ENCODE measurements around the gene RPS13. TPM values are rescaled to one million over a fixed set of nuclear protein-coding genes. Genes with fewer than 3 reads are reported as not detected.
"Not testable (repeated sequence)": the region's sequence is repeated elsewhere in the genome, so short reads cannot be mapped to it uniquely, and the experiment has no call there.

The RPS13 gene
- polyA plus RNA-seq (ENCODE audit: insufficient read length in 3 of 3), result 1,000 to 10,000 TPM; 1,105 to 1,361 (median 1,138) TPM
- long read RNA-seq, donor 1, transcript RPS13-202 (6 exons, 646 nt), result major isoform, 1,353 of 1,597 reads
- long read RNA-seq, donor 1, transcript RPS13-203 (5 exons, 664 nt), result minor isoform, 46 of 1,597 reads
- long read RNA-seq, donor 1, transcript RPS13-210 (3 exons, 568 nt), result minor isoform, 11 of 1,597 reads
- long read RNA-seq, donor 1, transcript RPS13-208 (3 exons, 746 nt), result minor isoform, 42 of 1,597 reads
- long read RNA-seq, donor 1, partial matches to known transcripts, result 94 of 1,597 reads
- long read RNA-seq, donor 1, other reads (novel, unspliced or antisense), result 34 of 1,597 reads
- long read RNA-seq, donor 2, transcript RPS13-207 (2 exons, 594 nt), result minor isoform, 11 of 1,773 reads
- long read RNA-seq, donor 2, transcript RPS13-202 (6 exons, 646 nt), result major isoform, 1,477 of 1,773 reads
- long read RNA-seq, donor 2, transcript RPS13-203 (5 exons, 664 nt), result minor isoform, 64 of 1,773 reads
- long read RNA-seq, donor 2, transcript RPS13-208 (3 exons, 746 nt), result minor isoform, 51 of 1,773 reads
- long read RNA-seq, donor 2, partial matches to known transcripts, result 112 of 1,773 reads
- long read RNA-seq, donor 2, other reads (novel, unspliced or antisense), result 40 of 1,773 reads
- long read RNA-seq, donor 3, transcript RPS13-207 (2 exons, 594 nt), result minor isoform, 19 of 1,834 reads
- long read RNA-seq, donor 3, transcript RPS13-203 (5 exons, 664 nt), result minor isoform, 83 of 1,834 reads
- long read RNA-seq, donor 3, transcript RPS13-208 (3 exons, 746 nt), result minor isoform, 100 of 1,834 reads
- long read RNA-seq, donor 3, transcript RPS13-202 (6 exons, 646 nt), result major isoform, 1,416 of 1,834 reads
- long read RNA-seq, donor 3, partial matches to known transcripts, result 152 of 1,834 reads
- long read RNA-seq, donor 3, other reads (novel, unspliced or antisense), result 53 of 1,834 reads
- long read RNA-seq, donor 4, transcript RPS13-203 (5 exons, 664 nt), result minor isoform, 115 of 2,215 reads
- long read RNA-seq, donor 4, transcript RPS13-207 (2 exons, 594 nt), result minor isoform, 23 of 2,215 reads
- long read RNA-seq, donor 4, transcript RPS13-208 (3 exons, 746 nt), result minor isoform, 103 of 2,215 reads
- long read RNA-seq, donor 4, transcript RPS13-202 (6 exons, 646 nt), result major isoform, 1,675 of 2,215 reads
- long read RNA-seq, donor 4, partial matches to known transcripts, result 207 of 2,215 reads
- long read RNA-seq, donor 4, other reads (novel, unspliced or antisense), result 59 of 2,215 reads
- long read RNA-seq, donor 5, transcript RPS13-207 (2 exons, 594 nt), result minor isoform, 6 of 1,223 reads
- long read RNA-seq, donor 5, transcript RPS13-203 (5 exons, 664 nt), result minor isoform, 40 of 1,223 reads
- long read RNA-seq, donor 5, transcript RPS13-202 (6 exons, 646 nt), result major isoform, 997 of 1,223 reads
- long read RNA-seq, donor 5, transcript RPS13-208 (3 exons, 746 nt), result minor isoform, 49 of 1,223 reads
- long read RNA-seq, donor 5, partial matches to known transcripts, result 96 of 1,223 reads
- long read RNA-seq, donor 5, other reads (novel, unspliced or antisense), result 28 of 1,223 reads
- long read RNA-seq, donor 6, transcript RPS13-203 (5 exons, 664 nt), result minor isoform, 83 of 1,286 reads
- long read RNA-seq, donor 6, transcript RPS13-208 (3 exons, 746 nt), result minor isoform, 76 of 1,286 reads
- long read RNA-seq, donor 6, transcript RPS13-207 (2 exons, 594 nt), result minor isoform, 17 of 1,286 reads
- long read RNA-seq, donor 6, transcript RPS13-202 (6 exons, 646 nt), result major isoform, 945 of 1,286 reads
- long read RNA-seq, donor 6, partial matches to known transcripts, result 116 of 1,286 reads
- long read RNA-seq, donor 6, other reads (novel, unspliced or antisense), result 34 of 1,286 reads
- long read RNA-seq, donor 7, transcript RPS13-207 (2 exons, 594 nt), result minor isoform, 39 of 2,204 reads
- long read RNA-seq, donor 7, transcript RPS13-203 (5 exons, 664 nt), result minor isoform, 108 of 2,204 reads
- long read RNA-seq, donor 7, transcript RPS13-202 (6 exons, 646 nt), result major isoform, 1,583 of 2,204 reads
- long read RNA-seq, donor 7, transcript RPS13-208 (3 exons, 746 nt), result minor isoform, 153 of 2,204 reads
- long read RNA-seq, donor 7, partial matches to known transcripts, result 233 of 2,204 reads
- long read RNA-seq, donor 7, other reads (novel, unspliced or antisense), result 70 of 2,204 reads
- long read RNA-seq, donor 8, transcript RPS13-203 (5 exons, 664 nt), result minor isoform, 43 of 879 reads
- long read RNA-seq, donor 8, transcript RPS13-207 (2 exons, 594 nt), result minor isoform, 6 of 879 reads
- long read RNA-seq, donor 8, transcript RPS13-202 (6 exons, 646 nt), result major isoform, 658 of 879 reads
- long read RNA-seq, donor 8, transcript RPS13-208 (3 exons, 746 nt), result minor isoform, 61 of 879 reads
- long read RNA-seq, donor 8, partial matches to known transcripts, result 85 of 879 reads
- long read RNA-seq, donor 8, other reads (novel, unspliced or antisense), result 19 of 879 reads
- long read RNA-seq, donor 9, transcript RPS13-203 (5 exons, 664 nt), result minor isoform, 124 of 2,110 reads
- long read RNA-seq, donor 9, transcript RPS13-208 (3 exons, 746 nt), result minor isoform, 107 of 2,110 reads
- long read RNA-seq, donor 9, transcript RPS13-202 (6 exons, 646 nt), result major isoform, 1,602 of 2,110 reads
- long read RNA-seq, donor 9, transcript RPS13-207 (2 exons, 594 nt), result minor isoform, 21 of 2,110 reads
- long read RNA-seq, donor 9, partial matches to known transcripts, result 186 of 2,110 reads
- long read RNA-seq, donor 9, other reads (novel, unspliced or antisense), result 46 of 2,110 reads
- long read RNA-seq, donor 10, transcript RPS13-208 (3 exons, 746 nt), result minor isoform, 84 of 1,577 reads
- long read RNA-seq, donor 10, transcript RPS13-207 (2 exons, 594 nt), result minor isoform, 13 of 1,577 reads
- long read RNA-seq, donor 10, transcript RPS13-203 (5 exons, 664 nt), result minor isoform, 62 of 1,577 reads
- long read RNA-seq, donor 10, transcript RPS13-202 (6 exons, 646 nt), result major isoform, 1,254 of 1,577 reads
- long read RNA-seq, donor 10, partial matches to known transcripts, result 97 of 1,577 reads
- long read RNA-seq, donor 10, other reads (novel, unspliced or antisense), result 50 of 1,577 reads
- long read RNA-seq, donor 11, transcript RPS13-207 (2 exons, 594 nt), result minor isoform, 19 of 1,335 reads
- long read RNA-seq, donor 11, transcript RPS13-208 (3 exons, 746 nt), result minor isoform, 84 of 1,335 reads
- long read RNA-seq, donor 11, transcript RPS13-202 (6 exons, 646 nt), result major isoform, 976 of 1,335 reads
- long read RNA-seq, donor 11, transcript RPS13-203 (5 exons, 664 nt), result minor isoform, 59 of 1,335 reads
- long read RNA-seq, donor 11, partial matches to known transcripts, result 145 of 1,335 reads
- long read RNA-seq, donor 11, other reads (novel, unspliced or antisense), result 38 of 1,335 reads
- long read RNA-seq, donor 12, transcript RPS13-203 (5 exons, 664 nt), result minor isoform, 100 of 2,065 reads
- long read RNA-seq, donor 12, transcript RPS13-208 (3 exons, 746 nt), result minor isoform, 75 of 2,065 reads
- long read RNA-seq, donor 12, transcript RPS13-207 (2 exons, 594 nt), result minor isoform, 19 of 2,065 reads
- long read RNA-seq, donor 12, transcript RPS13-202 (6 exons, 646 nt), result major isoform, 1,644 of 2,065 reads
- long read RNA-seq, donor 12, partial matches to known transcripts, result 140 of 2,065 reads
- long read RNA-seq, donor 12, other reads (novel, unspliced or antisense), result 64 of 2,065 reads
- long read RNA-seq, donor 13, transcript RPS13-203 (5 exons, 664 nt), result minor isoform, 40 of 1,258 reads
- long read RNA-seq, donor 13, transcript RPS13-202 (6 exons, 646 nt), result major isoform, 925 of 1,258 reads
- long read RNA-seq, donor 13, transcript RPS13-208 (3 exons, 746 nt), result minor isoform, 92 of 1,258 reads
- long read RNA-seq, donor 13, transcript RPS13-207 (2 exons, 594 nt), result minor isoform, 25 of 1,258 reads
- long read RNA-seq, donor 13, partial matches to known transcripts, result 135 of 1,258 reads
- long read RNA-seq, donor 13, other reads (novel, unspliced or antisense), result 28 of 1,258 reads
- long read RNA-seq, donor 14, result 0 reads
- long read RNA-seq, donor 15, transcript RPS13-203 (5 exons, 664 nt), result minor isoform, 110 of 2,217 reads
- long read RNA-seq, donor 15, transcript RPS13-207 (2 exons, 594 nt), result minor isoform, 25 of 2,217 reads
- long read RNA-seq, donor 15, transcript RPS13-208 (3 exons, 746 nt), result minor isoform, 103 of 2,217 reads
- long read RNA-seq, donor 15, transcript RPS13-202 (6 exons, 646 nt), result major isoform, 1,721 of 2,217 reads
- long read RNA-seq, donor 15, partial matches to known transcripts, result 169 of 2,217 reads
- long read RNA-seq, donor 15, other reads (novel, unspliced or antisense), result 61 of 2,217 reads
- long read RNA-seq, donor 16, transcript RPS13-202 (6 exons, 646 nt), result major isoform, 1,634 of 2,194 reads
- long read RNA-seq, donor 16, transcript RPS13-203 (5 exons, 664 nt), result minor isoform, 97 of 2,194 reads
- long read RNA-seq, donor 16, transcript RPS13-207 (2 exons, 594 nt), result minor isoform, 28 of 2,194 reads
- long read RNA-seq, donor 16, transcript RPS13-208 (3 exons, 746 nt), result minor isoform, 132 of 2,194 reads
- long read RNA-seq, donor 16, partial matches to known transcripts, result 219 of 2,194 reads
- long read RNA-seq, donor 16, other reads (novel, unspliced or antisense), result 62 of 2,194 reads

- DNase-seq, result peak; percentile 99
These were observed at the start of gene RPS13 for GRCh38 chr11:17077520-17078401. RPS13 (minus strand) TSS chr11:17077667; CDS start chr11:17077641, 26 bp downstream.

DNA sequence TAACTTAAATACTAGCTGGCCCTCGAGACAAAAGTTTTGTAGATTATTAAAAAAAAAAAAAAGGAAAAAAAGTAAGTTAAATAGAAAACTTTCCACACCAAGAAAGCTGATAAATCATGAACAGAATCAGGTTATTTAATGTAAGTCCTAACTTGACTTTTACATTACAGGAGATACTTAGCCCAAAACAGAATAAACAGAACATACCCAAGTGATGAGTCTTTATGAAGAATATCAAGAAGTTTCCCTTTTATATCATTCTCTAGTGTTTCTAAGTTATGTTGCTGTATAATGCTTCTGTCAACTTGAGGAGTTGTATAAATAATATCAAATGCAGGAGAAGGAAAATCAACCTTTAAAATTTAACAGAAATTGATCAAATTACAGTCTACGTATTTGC, 44.5 kb upstream of the RPS13 start:
- DNase-seq, result no peak

GRCh38 chr11:17117262-17117661, 39.8 kb upstream of the RPS13 start:
- DNase-seq, result no peak

- no peak for DNase-seq
These were observed 38.6 kb upstream of the RPS13 start for GRCh38 chr11:17116117-17116516.

DNA sequence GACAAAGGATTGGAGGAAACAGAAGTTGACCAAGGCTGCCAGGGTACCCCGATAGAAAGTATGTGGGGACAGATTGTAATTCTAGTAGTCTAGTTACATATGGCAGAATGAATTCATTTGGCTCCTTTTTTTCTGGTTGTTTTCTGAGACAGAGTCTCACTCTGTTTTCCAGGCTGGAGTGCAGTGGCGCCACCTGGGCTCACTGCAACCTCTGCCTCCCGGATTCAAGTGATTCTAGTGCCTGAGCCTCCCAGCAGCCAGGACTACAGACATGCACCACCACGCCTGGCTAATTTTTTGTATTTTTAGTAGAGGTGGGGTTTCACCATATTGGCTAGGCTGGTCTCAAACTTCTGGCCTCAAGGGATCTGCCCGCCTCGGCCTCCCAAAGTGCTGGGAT, 30.3 kb upstream of the RPS13 start:
- DNase-seq, result not testable (repeated sequence)

- peak; percentile 55 for DNase-seq
These were observed 28.1 kb upstream of the RPS13 start for GRCh38 chr11:17105404-17106040.

- no peak for DNase-seq
These were observed 25.0 kb upstream of the RPS13 start for GRCh38 chr11:17102462-17102861.

DNA sequence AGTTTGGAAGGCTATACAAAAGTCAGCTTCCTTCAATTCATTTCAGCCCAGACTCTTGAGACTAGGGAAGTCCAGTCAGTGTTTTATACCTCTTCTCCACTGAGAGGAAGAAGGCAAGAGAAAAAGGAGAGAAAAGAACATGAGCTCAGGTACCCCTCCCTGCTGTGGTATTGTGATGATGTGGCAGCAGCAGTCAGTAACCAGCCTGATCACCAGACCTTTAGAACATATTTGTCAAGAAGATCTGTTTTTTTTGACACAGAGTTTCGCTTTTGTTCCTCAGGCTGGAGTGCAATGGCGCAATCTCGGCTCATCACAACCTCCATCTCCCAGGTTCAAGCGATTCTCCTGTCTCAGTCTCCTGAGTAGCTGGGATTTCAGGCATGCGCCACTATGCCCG, 21.2 kb upstream of the RPS13 start:
- no peak for DNase-seq

- DNase-seq, result no peak
These were observed 20.6 kb upstream of the RPS13 start for GRCh38 chr11:17098038-17098437.

- DNase-seq, result not testable (repeated sequence)
These were observed 8.5 kb upstream of the RPS13 start for GRCh38 chr11:17085976-17086375.

GRCh38 chr11:17077240-17077519, 287 bp downstream of the RPS13 start:
- peak; percentile 15 for DNase-seq

DNA sequence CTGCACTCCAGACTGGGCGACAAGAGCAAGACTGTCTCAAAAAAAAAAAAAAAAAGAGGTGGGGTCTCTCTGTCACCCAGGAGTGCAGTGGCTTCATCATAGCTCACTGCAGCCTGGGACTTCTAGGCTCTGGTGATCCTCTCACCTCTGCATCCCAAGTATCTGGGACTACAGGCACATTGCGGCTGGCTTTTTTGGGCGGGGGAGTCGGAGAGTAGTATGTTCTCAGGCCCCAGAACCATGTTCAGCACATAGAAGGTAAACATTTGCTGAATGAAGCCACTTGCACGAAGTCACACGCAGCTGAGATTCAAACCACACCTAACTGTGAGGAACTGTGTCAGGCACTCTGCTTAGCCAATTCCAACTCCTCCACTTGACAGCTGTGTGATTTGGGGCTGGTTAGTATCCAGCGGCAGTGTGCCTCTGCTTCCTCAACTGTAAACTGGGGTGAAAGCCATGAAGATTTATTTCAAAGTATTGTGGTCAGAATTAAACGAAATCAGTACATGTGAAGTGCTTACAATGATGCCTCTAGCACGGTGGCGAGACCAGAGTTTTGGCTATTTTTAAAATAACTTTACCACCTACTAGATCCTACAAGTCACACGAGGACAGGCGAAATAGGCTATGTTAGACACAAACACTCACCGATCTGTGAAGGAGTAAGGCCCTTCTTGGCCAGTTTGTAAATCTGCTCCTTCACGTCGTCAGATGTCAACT, 789 bp downstream of the RPS13 start:
- DNase-seq, result no peak
